ENCODE results near the gene PCDHB15. TPM values are rescaled to one million over a fixed set of nuclear protein-coding genes. Genes with fewer than 3 reads are reported as not detected.
"Not testable (repeated sequence)": the region's sequence is repeated elsewhere in the genome, so short reads cannot be mapped to it uniquely, and the experiment has no call there.

Gene PCDHB15
- total RNA-seq, 1 experiment from 2014 or later = 1.2 TPM

- CTCF ChIA-PET; BruUV-seq (replicated peaks); H3K4me1 ChIP-seq (ENCODE audit: insufficient read depth, low read length, poor library complexity, severe bottlenecking); H3K4me3 ChIP-seq (ENCODE audit: low read depth, low read length, poor library complexity, severe bottlenecking); H3K9me3 ChIP-seq (ENCODE audit: low read depth, low read length, poor library complexity, severe bottlenecking); intact Hi-C loops (cut with micrococcal nuclease; ENCODE audit: unreplicated experiment); H3K27me3 ChIP-seq (replicated peaks; ENCODE audit: insufficient read depth, low read depth, low read length, poor library complexity); POLR2A ChIA-PET (ENCODE audit: low non-redundant PET); H3K36me3 ChIP-seq (ENCODE audit: insufficient read depth, low read length, poor library complexity, severe bottlenecking); H3K27ac ChIP-seq (ENCODE audit: low read depth, low read length, poor library complexity, severe bottlenecking): not testable (repeated sequence)
- peak; percentile 53 for DNase-seq (ENCODE audit: low spot score)
- TF ChIP-seq CTCF (conservative IDR thresholded peaks at IDR 0.05; ENCODE audit: low read depth, low read length) = peak; percentile 37
Observed at GRCh38 chr5:141213656-141214339, 31.4 kb upstream of the PCDHB15 start, which contains the start of gene PCDHB13. PCDHB13 (plus strand) TSS chr5:141213919; CDS start chr5:141214124, 205 bp downstream.

- POLR2A ChIA-PET (ENCODE audit: low non-redundant PET); BruUV-seq (replicated peaks); H3K4me1 ChIP-seq (ENCODE audit: insufficient read depth, low read length, poor library complexity, severe bottlenecking); H3K27me3 ChIP-seq (replicated peaks; ENCODE audit: insufficient read depth, low read depth, low read length, poor library complexity); H3K27ac ChIP-seq (ENCODE audit: low read depth, low read length, poor library complexity, severe bottlenecking); H3K4me3 ChIP-seq (ENCODE audit: low read depth, low read length, poor library complexity, severe bottlenecking); CTCF ChIA-PET; H3K9me3 ChIP-seq (ENCODE audit: low read depth, low read length, poor library complexity, severe bottlenecking); DNase-seq (ENCODE audit: low spot score); intact Hi-C loops (cut with micrococcal nuclease; ENCODE audit: unreplicated experiment); H3K36me3 ChIP-seq (ENCODE audit: insufficient read depth, low read length, poor library complexity, severe bottlenecking): not testable (repeated sequence)
Observed at GRCh38 chr5:141214583-141214982, 30.6 kb upstream of the PCDHB15 start.

GRCh38 chr5:141215504-141215903 is 29.7 kb upstream of the PCDHB15 start:
- H3K27me3 ChIP-seq (replicated peaks; ENCODE audit: insufficient read depth, low read depth, low read length, poor library complexity); CTCF ChIA-PET; POLR2A ChIA-PET (ENCODE audit: low non-redundant PET); H3K36me3 ChIP-seq (ENCODE audit: insufficient read depth, low read length, poor library complexity, severe bottlenecking); H3K9me3 ChIP-seq (ENCODE audit: low read depth, low read length, poor library complexity, severe bottlenecking); H3K4me3 ChIP-seq (ENCODE audit: low read depth, low read length, poor library complexity, severe bottlenecking); H3K27ac ChIP-seq (ENCODE audit: low read depth, low read length, poor library complexity, severe bottlenecking); H3K4me1 ChIP-seq (ENCODE audit: insufficient read depth, low read length, poor library complexity, severe bottlenecking); BruUV-seq (replicated peaks); DNase-seq (ENCODE audit: low spot score); intact Hi-C loops (cut with micrococcal nuclease; ENCODE audit: unreplicated experiment): not testable (repeated sequence)

- DNase-seq (ENCODE audit: low spot score); CTCF ChIA-PET; POLR2A ChIA-PET (ENCODE audit: low non-redundant PET); H3K27ac ChIP-seq (ENCODE audit: low read depth, low read length, poor library complexity, severe bottlenecking); H3K4me3 ChIP-seq (ENCODE audit: low read depth, low read length, poor library complexity, severe bottlenecking); BruUV-seq (replicated peaks); H3K36me3 ChIP-seq (ENCODE audit: insufficient read depth, low read length, poor library complexity, severe bottlenecking); intact Hi-C loops (cut with micrococcal nuclease; ENCODE audit: unreplicated experiment); H3K4me1 ChIP-seq (ENCODE audit: insufficient read depth, low read length, poor library complexity, severe bottlenecking); H3K9me3 ChIP-seq (ENCODE audit: low read depth, low read length, poor library complexity, severe bottlenecking); H3K27me3 ChIP-seq (replicated peaks; ENCODE audit: insufficient read depth, low read depth, low read length, poor library complexity): not testable (repeated sequence)
Observed at GRCh38 chr5:141216035-141216434, 29.2 kb upstream of the PCDHB15 start.
